Activated naive CD8-positive, alpha-beta T cell treated with anti-CD3 and anti-CD28 coated beads, Interleukin-2, amount 10 ng/mL, durations not matched to agents 7 days and 5 days (primary cell): ENCODE measurements around the gene ZNG1A. TPM values are rescaled to one million over a fixed set of nuclear protein-coding genes. Genes with fewer than 3 reads are reported as not detected.
"Not testable (repeated sequence)": the region's sequence is repeated elsewhere in the genome, so short reads cannot be mapped to it uniquely, and the experiment has no call there.

Experiments
- ATAC-seq: fragments of 150-1000 bp; cut with Tn5 transposase; one replicate; pipeline ENCODE4 v1.10.0; 2021; ENCODE audit warnings: low read depth, moderate library complexity
- POLR2A ChIA-PET: fragments of 350-600 bp; sonication (Branson Sonifier 250); formaldehyde crosslinking; loops from one replicate; lab custom pipeline; 2021; ENCODE audit warnings: antibody characterized with exemption; lab: Charles Lee
- DNase-seq: peaks from one replicate; pipeline ENCODE4 v3.0.0; 2021
- H3K27ac Mint-ChIP-seq: one replicate; pipeline ENCODE4 v1.8.0; 2022; ENCODE audit warnings: mild to moderate bottlenecking, mixed read lengths
- H3K27me3 Mint-ChIP-seq: one replicate; pipeline ENCODE4 v1.8.0; 2022; ENCODE audit warnings: mild to moderate bottlenecking, moderate library complexity, mixed read lengths
- H3K36me3 Mint-ChIP-seq: one replicate; pipeline ENCODE4 v1.8.0; 2021; ENCODE audit warnings: mild to moderate bottlenecking, mixed read lengths
- H3K4me1 Mint-ChIP-seq: one replicate; pipeline ENCODE4 v1.8.0; 2021; ENCODE audit warnings: mixed read lengths
- H3K4me3 Mint-ChIP-seq: one replicate; pipeline ENCODE4 v1.8.0; 2022; ENCODE audit warnings: mild to moderate bottlenecking, moderate library complexity, mixed read lengths
- H3K9me3 Mint-ChIP-seq: one replicate; pipeline ENCODE4 v1.8.0; 2021; ENCODE audit warnings: mixed read lengths
- total RNA-seq, 2 experiments: library from RNA; stranded (reverse); gene quantifications; one replicate each; pipeline ENCODE4 v1.2.3, GENCODE V29; 2021

Gene ZNG1A
- total RNA-seq, 2 experiments from 2014 or later, result 26.4 to 27.5 TPM

DNA sequence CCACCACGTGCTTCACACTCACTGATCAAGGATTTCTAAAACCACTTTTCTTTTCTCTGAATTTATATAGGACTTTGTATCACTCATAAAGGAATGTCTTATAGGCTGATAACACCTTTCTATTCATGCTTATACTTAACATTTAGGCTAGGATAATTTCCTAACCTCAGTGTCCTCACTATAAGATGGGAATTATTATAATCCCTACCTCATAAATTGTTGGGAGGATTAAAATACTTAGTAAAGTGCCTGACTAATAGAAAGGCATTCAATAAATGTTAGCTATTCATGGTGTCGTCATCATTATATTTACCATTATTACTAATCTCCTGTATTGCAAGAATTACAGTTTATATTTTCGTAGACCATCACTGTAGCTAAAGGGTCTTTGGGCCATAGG is 102.5 kb downstream of the ZNG1A start:
- H3K27ac Mint-ChIP-seq, H3K4me3 Mint-ChIP-seq, POLR2A ChIA-PET, H3K9me3 Mint-ChIP-seq, DNase-seq, H3K4me1 Mint-ChIP-seq, H3K36me3 Mint-ChIP-seq, ATAC-seq: not testable (repeated sequence)
- H3K27me3 Mint-ChIP-seq, result peaks cover 23% of the 10 kb centered on the region

DNA sequence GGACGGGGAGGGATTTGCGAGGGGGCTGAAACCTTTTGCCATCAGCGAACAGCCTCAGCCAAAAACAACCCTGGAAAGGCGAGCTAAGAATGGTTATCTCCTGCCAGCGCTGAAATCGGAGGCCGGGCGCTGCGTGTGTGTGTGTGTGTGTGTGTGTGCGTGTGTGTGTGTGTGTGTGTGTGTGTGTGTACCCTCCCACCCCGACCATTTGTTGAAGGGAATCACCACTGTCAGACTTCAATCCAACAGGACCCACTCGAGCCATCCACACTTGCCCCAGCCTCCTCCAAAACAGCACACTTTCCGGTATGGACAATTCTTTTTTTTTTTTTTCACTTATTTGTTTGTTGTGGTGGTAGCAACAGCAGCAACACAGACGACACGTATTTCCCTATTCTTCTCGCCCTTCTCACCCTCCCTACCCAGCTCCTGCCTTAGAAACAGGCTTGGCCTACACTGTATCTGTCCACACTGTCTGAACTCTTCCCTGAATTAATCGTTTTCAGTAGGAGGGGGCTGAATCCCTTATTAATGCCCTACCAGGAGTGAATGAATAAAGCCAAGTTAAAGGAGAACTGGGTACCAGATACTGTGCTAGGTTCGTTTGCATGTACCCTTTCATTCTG is 104.8 kb downstream of the ZNG1A start:
- H3K27me3 Mint-ChIP-seq, result peaks cover 19% of the 10 kb centered on the region
- H3K27ac Mint-ChIP-seq, result not testable (repeated sequence)

DNA sequence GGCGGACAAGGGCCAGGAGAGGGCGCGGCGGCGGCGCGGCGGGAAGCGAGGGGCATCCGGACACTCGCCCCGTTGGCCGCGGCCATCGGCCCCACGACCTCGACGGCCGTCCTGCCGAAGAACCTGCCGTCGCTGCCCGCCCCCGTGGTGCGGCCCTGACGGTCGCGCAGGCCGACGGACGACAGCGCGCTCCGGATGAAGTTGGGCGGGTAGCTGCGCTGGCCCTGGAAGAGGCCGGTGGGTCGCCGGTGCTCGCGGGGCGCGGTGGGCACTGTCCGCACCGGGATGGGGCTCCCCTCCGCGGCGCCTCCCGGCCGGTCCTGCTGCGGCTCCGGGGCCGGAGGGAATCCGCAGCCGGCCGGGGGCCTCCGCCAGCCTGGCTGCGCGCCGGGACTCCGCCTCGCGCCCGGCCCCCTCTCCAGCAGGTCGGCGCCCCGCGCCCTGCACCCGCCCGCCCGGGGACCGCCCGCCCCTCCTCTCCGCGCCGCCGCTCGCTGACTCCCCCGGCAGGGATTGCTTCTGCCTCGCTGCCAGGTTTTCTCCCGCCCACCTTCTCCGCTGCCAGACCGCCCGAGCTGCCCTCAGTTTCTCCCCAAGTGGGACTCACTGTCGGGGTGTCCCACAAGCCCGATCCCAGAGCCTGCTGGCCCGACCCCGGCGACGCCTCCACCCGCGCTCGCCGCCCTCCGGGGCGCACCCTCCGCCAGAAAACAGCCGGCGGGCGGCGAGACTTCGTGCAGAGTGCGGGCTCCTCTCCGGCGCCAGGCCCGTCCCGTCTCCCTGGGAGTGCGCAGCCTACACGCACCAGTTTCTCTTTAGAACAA is 105.6 kb downstream of the ZNG1A start:
- DNase-seq (peak; percentile 40), ATAC-seq (peak; percentile 60)
- POLR2A ChIA-PET, H3K4me1 Mint-ChIP-seq, H3K9me3 Mint-ChIP-seq, H3K27ac Mint-ChIP-seq, H3K36me3 Mint-ChIP-seq: not testable (repeated sequence)
- Mint-ChIP-seq H3K4me3 (peak overlapping the region; percentile 64), H3K27me3 (peaks cover 19% of the 10 kb centered on the region)

More for the DNA sequence above, 104.8 kb downstream of the ZNG1A start:
- peak overlapping the region; percentile 64 for H3K4me3 Mint-ChIP-seq
- ATAC-seq, H3K4me1 Mint-ChIP-seq, DNase-seq, H3K9me3 Mint-ChIP-seq, H3K36me3 Mint-ChIP-seq, POLR2A ChIA-PET: not testable (repeated sequence)

Other genes with a start within 250 kb of the ZNG1A start
- gene WASHC1, start 149.6 kb downstream of the ZNG1A start, total RNA-seq, result 10 to 100 TPM; 26.6 to 27.4 TPM
- under 1 TPM; 0.17 to 0.22 TPM for gene FOXD4, start 60.6 kb downstream of the ZNG1A start, total RNA-seq
- gene DOCK8, start 35.8 kb upstream of the ZNG1A start, total RNA-seq, result 100 to 1,000 TPM; 318 to 319 TPM